ENCODE results near the gene FBXW8.

FBXW8 gene

GRCh38 chr12:117063162-117063911, 152.6 kb downstream of the FBXW8 start:
- Histone ChIP-seq H3K4me1 (ENCODE audit: insufficient read depth, low read length) (peaks cover 25% of the 10 kb centered on the region; the same call in 1 of the 2 replicates), H3K9me3 (ENCODE audit: control insufficient read depth, insufficient read depth, low read length) (no peaks in the 10 kb centered on the region), H3K36me3 (ENCODE audit: insufficient read depth, low read length) (no peaks in the 10 kb centered on the region), H3K9ac (ENCODE audit: low read depth, low read length) (no peak overlapping the region)

- no peaks in the 10 kb centered on the region for H3K36me3 ChIP-seq (ENCODE audit: insufficient read depth, low read length)
- H3K9me3 ChIP-seq (ENCODE audit: control insufficient read depth, insufficient read depth, low read length) = no peaks in the 10 kb centered on the region
- no peak overlapping the region for H3K9ac ChIP-seq (ENCODE audit: low read depth, low read length)
- peaks cover 19% of the 10 kb centered on the region; the same call in 1 of the 2 replicates for H3K4me1 ChIP-seq (ENCODE audit: insufficient read depth, low read length)
These were observed 153.3 kb downstream of the FBXW8 start for GRCh38 chr12:117064049-117064448.

DNA sequence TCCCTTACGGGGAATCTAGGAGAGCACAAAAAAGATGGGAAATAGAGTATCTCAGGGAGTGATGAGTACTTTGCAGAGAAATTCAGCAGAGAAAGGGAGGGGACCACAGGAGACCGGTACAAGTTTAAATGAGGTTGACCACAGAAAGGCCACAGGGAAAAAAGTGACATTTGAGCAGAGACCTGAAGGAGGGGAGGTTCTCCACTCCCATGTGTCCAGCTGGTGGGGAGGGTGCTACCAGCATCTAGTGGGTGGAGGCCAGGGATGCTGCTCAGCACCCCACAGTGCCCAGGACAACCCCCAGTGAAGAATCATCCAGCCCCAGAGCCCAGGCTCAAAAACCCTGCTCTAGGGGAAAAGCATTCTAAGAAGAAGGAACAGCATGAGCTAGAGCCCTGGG, 153.8 kb downstream of the FBXW8 start:
- Histone ChIP-seq H3K4me1 (ENCODE audit: insufficient read depth, low read length) (peaks cover 19% of the 10 kb centered on the region; the same call in 1 of the 2 replicates), H3K9me3 (ENCODE audit: control insufficient read depth, insufficient read depth, low read length) (no peaks in the 10 kb centered on the region), H3K36me3 (ENCODE audit: insufficient read depth, low read length) (no peaks in the 10 kb centered on the region), H3K9ac (ENCODE audit: low read depth, low read length) (no peak overlapping the region)

DNA sequence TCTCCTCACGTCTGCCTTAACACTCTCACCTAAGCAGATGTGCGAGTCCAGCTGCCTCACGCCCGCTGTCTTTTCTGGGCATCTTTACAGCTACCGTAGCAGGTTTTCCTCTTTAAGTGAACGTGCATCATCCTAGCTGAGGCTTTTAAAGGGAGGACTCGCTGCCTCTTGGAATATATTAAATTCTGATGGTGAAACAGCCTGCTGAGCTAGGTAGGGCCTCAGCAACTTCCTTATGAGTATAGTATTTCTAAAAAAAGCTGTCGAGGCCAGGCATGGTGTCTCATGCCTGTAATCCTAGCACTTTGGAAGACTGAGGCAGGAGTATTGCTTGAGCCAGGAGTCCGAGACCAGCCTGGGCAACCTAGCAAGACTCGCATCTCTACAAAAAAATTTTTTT, 156.3 kb downstream of the FBXW8 start:
- peaks cover 10% of the 10 kb centered on the region; the same call in 1 of the 2 replicates for H3K4me1 ChIP-seq (ENCODE audit: insufficient read depth, low read length)
- H3K9me3 ChIP-seq (ENCODE audit: control insufficient read depth, insufficient read depth, low read length) = no peaks in the 10 kb centered on the region
- H3K9ac ChIP-seq (ENCODE audit: low read depth, low read length) = no peak overlapping the region
- H3K36me3 ChIP-seq (ENCODE audit: insufficient read depth, low read length) = no peaks in the 10 kb centered on the region

DNA sequence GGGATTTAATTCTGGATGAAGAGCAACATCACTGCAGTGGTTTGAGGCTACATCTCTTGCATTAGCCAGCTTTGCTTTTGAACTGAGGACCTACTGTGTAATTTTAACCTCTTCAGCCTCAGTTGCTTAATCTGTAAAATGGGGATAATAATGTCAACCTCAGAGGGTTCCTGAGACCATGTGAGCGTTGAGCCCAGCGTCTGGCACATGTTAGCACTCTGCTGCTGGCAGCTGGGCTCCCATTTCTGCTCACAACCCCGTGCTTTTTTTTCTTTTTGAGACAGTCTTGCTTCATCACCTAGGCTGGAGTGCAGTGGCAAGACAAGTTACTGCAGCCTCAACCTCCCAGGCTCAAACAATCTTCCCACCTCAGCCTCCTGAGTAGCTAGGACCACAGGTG, 156.9 kb downstream of the FBXW8 start:
- H3K9ac ChIP-seq (ENCODE audit: low read depth, low read length) = no peak overlapping the region

DNA sequence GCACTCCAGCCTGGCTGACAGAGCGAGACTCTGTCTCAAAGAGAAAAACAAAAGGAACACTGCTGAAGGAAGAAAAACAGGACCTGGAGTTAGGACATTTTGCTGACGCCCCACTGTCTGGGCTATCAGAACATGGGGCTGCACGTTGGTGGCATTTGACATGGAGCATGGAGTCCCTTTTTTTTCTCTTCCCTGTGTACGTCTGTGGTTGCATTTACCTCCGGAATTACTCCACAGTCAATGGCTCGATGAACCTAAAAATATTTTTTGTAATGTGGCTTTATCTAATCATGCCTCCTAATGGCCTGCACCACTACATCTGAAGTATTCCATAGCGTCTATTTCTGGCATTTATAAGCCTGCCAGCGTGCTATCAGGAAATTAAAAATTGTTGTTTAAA, 157.7 kb downstream of the FBXW8 start:
- no peaks in the 10 kb centered on the region; the same call in 1 of the 2 replicates for H3K4me1 ChIP-seq (ENCODE audit: insufficient read depth, low read length)
- H3K9ac ChIP-seq (ENCODE audit: low read depth, low read length) = no peak overlapping the region
- H3K36me3 ChIP-seq (ENCODE audit: insufficient read depth, low read length) = no peaks in the 10 kb centered on the region

More for the DNA sequence above, 156.9 kb downstream of the FBXW8 start:
- Histone ChIP-seq H3K36me3 (ENCODE audit: insufficient read depth, low read length) (no peaks in the 10 kb centered on the region), H3K9me3 (ENCODE audit: control insufficient read depth, insufficient read depth, low read length) (no peaks in the 10 kb centered on the region), H3K4me1 (ENCODE audit: insufficient read depth, low read length) (peaks cover 8% of the 10 kb centered on the region; the same call in 1 of the 2 replicates)

DNA sequence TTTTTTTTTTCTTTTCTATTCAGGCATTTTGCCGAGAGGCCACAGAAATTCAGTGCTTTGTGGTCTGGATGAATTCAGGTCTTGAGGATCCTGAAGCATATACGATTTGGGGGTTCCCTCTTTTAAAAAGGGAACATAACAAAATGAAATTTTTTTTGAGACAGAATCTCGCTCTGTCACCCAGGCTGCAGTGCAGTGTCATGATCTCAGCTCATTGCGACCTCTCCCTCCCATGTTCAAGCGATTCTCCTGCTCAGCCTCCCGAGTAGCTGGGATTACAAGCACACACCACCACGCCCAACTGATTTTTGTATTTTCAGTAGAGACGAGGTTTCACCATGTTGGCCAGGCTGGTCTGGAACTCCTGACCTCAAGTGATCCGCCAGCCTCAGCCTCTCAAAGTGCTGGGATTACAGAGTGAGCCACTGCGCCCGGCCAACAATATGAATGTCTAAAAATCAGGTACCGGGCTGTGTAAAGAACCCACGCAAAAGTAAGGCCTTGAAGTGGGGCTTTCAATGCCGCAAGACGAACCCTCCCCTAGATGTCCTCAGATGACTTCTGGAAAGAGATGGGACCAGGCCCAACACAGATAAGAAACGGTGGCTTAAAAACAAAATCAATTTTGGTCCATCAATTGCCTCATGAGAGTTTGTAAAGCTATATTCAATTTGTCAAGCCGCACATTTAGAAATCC, 158.5 kb downstream of the FBXW8 start:
- no peaks in the 10 kb centered on the region for H3K9me3 ChIP-seq (ENCODE audit: control insufficient read depth, insufficient read depth, low read length)
- H3K9ac ChIP-seq (ENCODE audit: low read depth, low read length) = no peak overlapping the region
- no peaks in the 10 kb centered on the region for H3K36me3 ChIP-seq (ENCODE audit: insufficient read depth, low read length)
- no peaks in the 10 kb centered on the region; the same call in 1 of the 2 replicates for H3K4me1 ChIP-seq (ENCODE audit: insufficient read depth, low read length)

More for the DNA sequence above, 157.7 kb downstream of the FBXW8 start:
- no peaks in the 10 kb centered on the region for H3K9me3 ChIP-seq (ENCODE audit: control insufficient read depth, insufficient read depth, low read length)

DNA sequence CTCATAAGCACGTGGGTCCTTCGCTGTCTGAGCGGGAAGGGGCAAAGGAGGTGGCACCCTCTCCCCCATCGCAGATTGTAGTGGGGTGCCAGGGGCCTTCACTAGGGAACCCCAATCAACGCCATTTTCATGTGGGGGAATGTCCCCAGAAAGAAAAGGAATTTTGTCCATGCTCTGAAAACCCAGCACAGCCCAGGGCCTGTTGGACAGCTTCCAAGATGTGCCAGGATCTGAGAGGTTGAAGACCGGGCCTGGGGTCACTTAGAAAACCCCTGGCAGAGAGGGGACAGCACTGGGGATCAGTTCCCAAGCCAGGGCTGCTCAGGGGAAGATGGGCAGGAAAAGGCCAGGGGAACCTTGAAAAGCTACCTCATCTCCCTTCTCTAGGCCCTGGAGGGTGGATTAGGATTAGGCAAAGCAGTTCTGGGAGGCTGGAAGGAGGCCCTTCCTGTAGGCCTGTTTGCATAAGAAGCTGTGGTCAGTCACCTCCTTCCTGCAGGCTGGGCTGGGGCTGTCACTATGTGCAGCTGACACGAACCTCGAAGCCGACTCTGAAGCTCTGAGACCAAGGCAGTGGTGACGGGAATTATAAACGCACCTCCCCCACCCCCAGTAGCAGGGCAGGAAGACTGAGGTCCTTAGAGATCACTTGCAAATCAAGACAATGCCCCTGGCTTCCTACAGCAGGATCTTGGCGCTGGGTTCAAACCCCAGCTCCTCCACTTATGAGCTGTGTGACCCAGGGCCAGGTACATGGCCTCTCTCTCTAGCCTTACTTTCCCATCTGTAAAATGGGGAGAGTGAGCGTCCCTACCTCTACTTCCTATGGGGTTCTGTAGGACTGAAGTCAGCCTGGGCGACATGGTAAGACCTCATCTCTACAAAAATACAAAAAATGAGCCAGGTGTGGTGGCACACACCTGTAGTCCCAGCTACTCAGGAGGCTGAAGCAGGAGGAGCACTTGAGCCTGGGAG, 159.5 kb downstream of the FBXW8 start:
- Histone ChIP-seq H3K4me1 (ENCODE audit: insufficient read depth, low read length) (no peaks in the 10 kb centered on the region; the same call in 1 of the 2 replicates), H3K9me3 (ENCODE audit: control insufficient read depth, insufficient read depth, low read length) (no peaks in the 10 kb centered on the region), H3K36me3 (ENCODE audit: insufficient read depth, low read length) (no peaks in the 10 kb centered on the region), H3K9ac (ENCODE audit: low read depth, low read length) (no peak overlapping the region)

GRCh38 chr12:117071009-117071408, 160.3 kb downstream of the FBXW8 start:
- H3K9me3 ChIP-seq (ENCODE audit: control insufficient read depth, insufficient read depth, low read length) = no peaks in the 10 kb centered on the region
- no peak overlapping the region for H3K9ac ChIP-seq (ENCODE audit: low read depth, low read length)
- H3K4me1 ChIP-seq (ENCODE audit: insufficient read depth, low read length) = no peaks in the 10 kb centered on the region; the same call in 1 of the 2 replicates
- H3K36me3 ChIP-seq (ENCODE audit: insufficient read depth, low read length) = no peaks in the 10 kb centered on the region

DNA sequence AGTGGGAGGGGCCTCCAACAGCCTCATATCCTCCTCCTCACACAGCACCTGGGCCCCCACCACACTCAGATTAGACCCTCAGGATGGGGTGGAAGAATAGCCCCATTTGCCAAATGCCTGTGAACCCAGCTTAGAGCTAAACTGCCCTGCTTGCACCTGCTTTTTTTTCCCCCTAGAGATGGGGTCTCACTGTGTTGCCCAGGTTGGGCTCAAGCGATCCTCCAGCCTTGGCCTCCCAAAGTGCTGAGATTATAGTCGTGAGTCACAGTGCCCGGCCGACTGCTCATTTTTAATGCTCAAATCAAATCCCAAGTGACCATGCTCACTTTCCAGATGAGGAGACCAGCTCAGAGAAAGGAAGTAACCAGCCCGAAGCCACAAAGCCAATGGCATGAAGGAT, 161.4 kb downstream of the FBXW8 start:
- H3K4me1 ChIP-seq (ENCODE audit: insufficient read depth, low read length) = peaks cover under 1% of the 10 kb centered on the region; the same call in 1 of the 2 replicates
- H3K36me3 ChIP-seq (ENCODE audit: insufficient read depth, low read length) = no peaks in the 10 kb centered on the region
- no peak overlapping the region for H3K9ac ChIP-seq (ENCODE audit: low read depth, low read length)
- H3K9me3 ChIP-seq (ENCODE audit: control insufficient read depth, insufficient read depth, low read length) = no peaks in the 10 kb centered on the region

DNA sequence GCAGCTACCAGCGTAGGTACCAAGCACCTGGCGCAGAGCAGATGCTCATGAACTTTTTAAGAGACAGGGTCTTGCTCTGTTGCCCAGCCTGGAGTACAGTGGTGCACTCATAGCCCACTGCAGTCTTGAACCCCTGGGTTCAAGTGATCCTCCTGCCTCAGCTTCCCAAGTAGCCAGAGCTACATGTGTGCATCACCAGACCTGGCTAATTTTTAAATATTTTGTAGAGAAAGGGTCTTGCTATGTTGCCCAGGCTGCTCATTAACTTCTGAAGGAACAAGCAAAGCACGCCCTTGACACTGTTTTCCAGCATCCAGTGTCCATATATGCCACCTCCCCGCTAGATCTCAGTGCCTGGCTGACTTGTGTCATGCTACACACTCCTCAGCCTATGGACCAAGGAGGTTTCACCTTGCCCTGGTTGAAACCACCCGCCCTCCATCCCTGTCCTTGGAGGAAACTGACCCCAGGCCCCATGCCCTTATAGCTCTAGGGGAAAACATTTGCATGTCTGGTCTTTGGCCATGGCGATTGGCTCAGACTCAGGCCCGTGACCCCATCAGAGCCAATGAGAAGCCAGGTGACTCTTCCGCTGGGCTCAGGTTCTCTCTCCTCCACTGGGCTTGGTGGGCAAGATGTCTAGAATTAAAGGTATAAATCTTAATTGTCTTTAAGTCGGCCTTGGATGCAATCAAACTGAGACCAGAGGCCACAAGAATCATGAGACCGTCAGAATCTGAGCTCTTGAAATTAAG, 162.2 kb downstream of the FBXW8 start:
- no peaks in the 10 kb centered on the region for H3K36me3 ChIP-seq (ENCODE audit: insufficient read depth, low read length)
- no peak overlapping the region for H3K9ac ChIP-seq (ENCODE audit: low read depth, low read length)
- H3K9me3 ChIP-seq (ENCODE audit: control insufficient read depth, insufficient read depth, low read length) = no peaks in the 10 kb centered on the region
- H3K4me1 ChIP-seq (ENCODE audit: insufficient read depth, low read length) = peaks cover 7% of the 10 kb centered on the region; the same call in 1 of the 2 replicates

DNA sequence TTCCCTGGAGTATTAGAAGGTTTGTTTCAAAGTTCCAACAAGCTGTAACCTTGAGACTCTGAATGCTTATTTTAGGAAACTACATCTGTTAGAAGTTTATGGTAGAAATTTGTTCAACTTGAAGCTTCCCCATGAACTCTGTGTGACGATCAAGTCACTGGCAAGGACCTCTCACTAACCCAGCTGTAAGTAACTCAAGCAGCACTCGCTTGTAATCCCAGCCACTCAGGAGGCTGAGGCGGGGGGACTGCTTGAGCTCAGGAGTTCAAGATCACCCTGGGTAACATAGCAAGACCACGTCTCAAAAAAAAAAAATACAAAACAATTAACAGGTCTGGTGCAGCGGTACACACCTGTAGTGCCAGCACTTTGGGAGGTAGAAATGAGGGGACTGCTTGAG, 162.9 kb downstream of the FBXW8 start:
- no peaks in the 10 kb centered on the region for H3K36me3 ChIP-seq (ENCODE audit: insufficient read depth, low read length)
- peaks cover 7% of the 10 kb centered on the region; the same call in 1 of the 2 replicates for H3K4me1 ChIP-seq (ENCODE audit: insufficient read depth, low read length)

More for the DNA sequence above, 162.9 kb downstream of the FBXW8 start:
- H3K9ac ChIP-seq (ENCODE audit: low read depth, low read length) = no peak overlapping the region
- H3K9me3 ChIP-seq (ENCODE audit: control insufficient read depth, insufficient read depth, low read length) = no peaks in the 10 kb centered on the region

All from ES-I3 (cell line).